ENCODE results near the gene TMEM242. TPM values are rescaled to one million over a fixed set of nuclear protein-coding genes. Genes with fewer than 3 reads are reported as not detected.

Gene TMEM242
- total RNA-seq, 2 donors from 2014 or later: 4.8 to 8.4 TPM

- H3K9me3 Mint-ChIP-seq: peaks cover 10 to 11% of the 10 kb centered on the region in 2 donors
- ATAC-seq: no peak
- H3K27ac Mint-ChIP-seq: no peak overlapping the region
- DNase-seq (ENCODE audit: low spot score in 2 of 2): no peak
- no peaks in the 10 kb centered on the region for H3K36me3 Mint-ChIP-seq
Observed at GRCh38 chr6:157269261-157269794, 54.0 kb downstream of the TMEM242 start.

- ATAC-seq: no peak
- H3K27ac Mint-ChIP-seq: no peak overlapping the region
- peaks cover 10 to 11% of the 10 kb centered on the region in 2 donors for H3K9me3 Mint-ChIP-seq
- DNase-seq (ENCODE audit: low spot score in 2 of 2): no peak
- H3K36me3 Mint-ChIP-seq: no peaks in the 10 kb centered on the region
Observed at GRCh38 chr6:157268835-157269234, 54.5 kb downstream of the TMEM242 start.

- peaks cover 10 to 11% of the 10 kb centered on the region in 2 donors for H3K9me3 Mint-ChIP-seq
- H3K36me3 Mint-ChIP-seq: no peaks in the 10 kb centered on the region
- H3K27ac Mint-ChIP-seq: no peak overlapping the region
- ATAC-seq (no peak), DNase-seq (ENCODE audit: low spot score in 2 of 2) (no peak)
Observed at GRCh38 chr6:157268396-157268795, 54.9 kb downstream of the TMEM242 start.

GRCh38 chr6:157267654-157268053 lies 55.7 kb downstream of the TMEM242 start:
- DNase-seq (ENCODE audit: low spot score in 2 of 2): no peak
- no peak for ATAC-seq
- no peak overlapping the region for H3K27ac Mint-ChIP-seq
- no peaks in the 10 kb centered on the region for H3K36me3 Mint-ChIP-seq
- peaks cover 10 to 11% of the 10 kb centered on the region in 2 donors for H3K9me3 Mint-ChIP-seq

GRCh38 chr6:157267109-157267611 lies 56.2 kb downstream of the TMEM242 start:
- Mint-ChIP-seq H3K9me3 (peaks cover 10 to 11% of the 10 kb centered on the region in 2 donors), H3K36me3 (no peaks in the 10 kb centered on the region), H3K27ac (no peak overlapping the region)
- no peak for DNase-seq (ENCODE audit: low spot score in 2 of 2)
- ATAC-seq: no peak

- H3K9me3 Mint-ChIP-seq: peaks cover 10 to 11% of the 10 kb centered on the region in 2 donors
- no peak for DNase-seq (ENCODE audit: low spot score in 2 of 2)
- no peaks in the 10 kb centered on the region for H3K36me3 Mint-ChIP-seq
- no peak overlapping the region for H3K27ac Mint-ChIP-seq
- no peak for ATAC-seq
Observed at GRCh38 chr6:157266274-157267101, 56.8 kb downstream of the TMEM242 start.

GRCh38 chr6:157265635-157266034 lies 57.7 kb downstream of the TMEM242 start:
- H3K27ac Mint-ChIP-seq: no peak overlapping the region
- no peak for DNase-seq (ENCODE audit: low spot score in 2 of 2)
- peaks cover 9% of the 10 kb centered on the region in 2 donors for H3K9me3 Mint-ChIP-seq

GRCh38 chr6:157265186-157265585 lies 58.1 kb downstream of the TMEM242 start:
- peaks cover 4 to 5% of the 10 kb centered on the region in 2 donors for H3K9me3 Mint-ChIP-seq
- no peak for DNase-seq (ENCODE audit: low spot score in 2 of 2)
- H3K36me3 Mint-ChIP-seq: no peaks in the 10 kb centered on the region
- ATAC-seq: no peak
- no peak overlapping the region for H3K27ac Mint-ChIP-seq

More at GRCh38 chr6:157265635-157266034, 57.7 kb downstream of the TMEM242 start:
- no peak for ATAC-seq
- H3K36me3 Mint-ChIP-seq: no peaks in the 10 kb centered on the region

GRCh38 chr6:157264701-157265100 lies 58.6 kb downstream of the TMEM242 start:
- ATAC-seq: no peak
- Mint-ChIP-seq H3K36me3 (no peaks in the 10 kb centered on the region), H3K9me3 (no peaks in the 10 kb centered on the region), H3K27ac (no peak overlapping the region)
- DNase-seq (ENCODE audit: low spot score in 2 of 2): no peak

- Mint-ChIP-seq H3K36me3 (no peaks in the 10 kb centered on the region), H3K27ac (no peak overlapping the region), H3K9me3 (no peaks in the 10 kb centered on the region)
- DNase-seq (ENCODE audit: low spot score in 2 of 2) (no peak), ATAC-seq (no peak)
Observed at GRCh38 chr6:157263881-157264397, 59.4 kb downstream of the TMEM242 start.

- ATAC-seq: no peak
- DNase-seq (ENCODE audit: low spot score in 2 of 2): no peak
- Mint-ChIP-seq H3K36me3 (no peaks in the 10 kb centered on the region), H3K27ac (peak overlapping the region in 1 of 2 donors; percentile 14), H3K9me3 (no peaks in the 10 kb centered on the region)
Observed at GRCh38 chr6:157263146-157263545, 60.2 kb downstream of the TMEM242 start.

GRCh38 chr6:157261606-157262005 lies 61.7 kb downstream of the TMEM242 start:
- no peak for ATAC-seq
- Mint-ChIP-seq H3K9me3 (no peaks in the 10 kb centered on the region), H3K36me3 (no peaks in the 10 kb centered on the region), H3K27ac (no peak overlapping the region)
- DNase-seq (ENCODE audit: low spot score in 2 of 2): no peak

GRCh38 chr6:157260735-157261410 lies 62.4 kb downstream of the TMEM242 start:
- Mint-ChIP-seq H3K9me3 (no peaks in the 10 kb centered on the region), H3K36me3 (no peaks in the 10 kb centered on the region), H3K27ac (no peak overlapping the region)
- DNase-seq (ENCODE audit: low spot score in 2 of 2): no peak
- ATAC-seq: no peak

GRCh38 chr6:157259443-157259842 lies 63.9 kb downstream of the TMEM242 start:
- Mint-ChIP-seq H3K36me3 (no peaks in the 10 kb centered on the region), H3K9me3 (no peaks in the 10 kb centered on the region), H3K27ac (no peak overlapping the region)
- DNase-seq (ENCODE audit: low spot score in 2 of 2) (no peak), ATAC-seq (no peak)

- no peak for DNase-seq (ENCODE audit: low spot score in 2 of 2)
Observed at GRCh38 chr6:157258878-157259277, 64.4 kb downstream of the TMEM242 start.

GRCh38 chr6:157255079-157255478 lies 68.2 kb downstream of the TMEM242 start:
- no peak for ATAC-seq
- Mint-ChIP-seq H3K36me3 (no peaks in the 10 kb centered on the region), H3K9me3 (no peaks in the 10 kb centered on the region)

More at GRCh38 chr6:157258878-157259277, 64.4 kb downstream of the TMEM242 start:
- H3K36me3 Mint-ChIP-seq: no peaks in the 10 kb centered on the region
- no peaks in the 10 kb centered on the region for H3K9me3 Mint-ChIP-seq
- peak in 1 of 2 donors; percentile 37 for ATAC-seq
- H3K27ac Mint-ChIP-seq: no peak overlapping the region

GRCh38 chr6:157254538-157254937 lies 68.8 kb downstream of the TMEM242 start:
- ATAC-seq (no peak), DNase-seq (ENCODE audit: low spot score in 2 of 2) (no peak)
- Mint-ChIP-seq H3K36me3 (no peaks in the 10 kb centered on the region), H3K9me3 (no peaks in the 10 kb centered on the region), H3K27ac (no peak overlapping the region)

More at GRCh38 chr6:157255079-157255478, 68.2 kb downstream of the TMEM242 start:
- H3K27ac Mint-ChIP-seq: no peak overlapping the region
- no peak for DNase-seq (ENCODE audit: low spot score in 2 of 2)
